Thyroid gland (tissue), 4 donors: ENCODE results near the gene PPCS.

ENCODE experiments used
- POLR2A ChIP-seq, 2 donors: fragments of 450-650 bp; IDR thresholded peaks; one replicate each; pipeline ENCODE4 v1.6.1; 2017; ENCODE audit warnings: antibody characterized with exemption in 2 of 2, mild to moderate bottlenecking in 2 of 2, moderate library complexity in 1 of 2
- TF ChIP-seq, protein P1 (sequence below), 6 experiments: fragments of 200-600 bp in 3 of 6; fragments of 450-650 bp in 3 of 6; sonication (generic) in 3 of 6; IDR thresholded peaks; one replicate each; pipeline ENCODE4 v1.5.1; 2016 to 2019; ENCODE audit warnings: antibody characterized with exemption in 6 of 6, mild to moderate bottlenecking in 2 of 6, inconsistent platforms in 1 of 6, moderate library complexity in 1 of 6

DNA sequence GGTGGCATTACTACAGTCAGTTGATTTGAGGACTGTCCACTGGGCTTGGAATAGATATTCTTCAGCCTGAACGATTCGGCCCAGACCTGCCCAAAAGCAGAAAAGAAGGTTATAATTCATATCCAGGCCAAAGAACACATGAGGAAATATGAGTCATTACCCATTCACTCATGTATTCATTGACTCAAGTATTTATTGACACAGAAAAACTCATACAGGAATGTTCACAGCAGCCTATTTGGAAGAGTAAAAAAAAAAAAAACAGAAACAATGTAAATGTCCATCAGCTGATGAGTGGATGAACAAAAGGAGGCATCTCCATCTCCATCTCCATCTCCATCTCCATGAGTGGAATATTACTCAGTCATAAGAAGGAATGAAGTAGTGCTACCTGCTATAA lies 16.4 kb upstream of the PPCS start:
- TF ChIP-seq, protein P1, sequence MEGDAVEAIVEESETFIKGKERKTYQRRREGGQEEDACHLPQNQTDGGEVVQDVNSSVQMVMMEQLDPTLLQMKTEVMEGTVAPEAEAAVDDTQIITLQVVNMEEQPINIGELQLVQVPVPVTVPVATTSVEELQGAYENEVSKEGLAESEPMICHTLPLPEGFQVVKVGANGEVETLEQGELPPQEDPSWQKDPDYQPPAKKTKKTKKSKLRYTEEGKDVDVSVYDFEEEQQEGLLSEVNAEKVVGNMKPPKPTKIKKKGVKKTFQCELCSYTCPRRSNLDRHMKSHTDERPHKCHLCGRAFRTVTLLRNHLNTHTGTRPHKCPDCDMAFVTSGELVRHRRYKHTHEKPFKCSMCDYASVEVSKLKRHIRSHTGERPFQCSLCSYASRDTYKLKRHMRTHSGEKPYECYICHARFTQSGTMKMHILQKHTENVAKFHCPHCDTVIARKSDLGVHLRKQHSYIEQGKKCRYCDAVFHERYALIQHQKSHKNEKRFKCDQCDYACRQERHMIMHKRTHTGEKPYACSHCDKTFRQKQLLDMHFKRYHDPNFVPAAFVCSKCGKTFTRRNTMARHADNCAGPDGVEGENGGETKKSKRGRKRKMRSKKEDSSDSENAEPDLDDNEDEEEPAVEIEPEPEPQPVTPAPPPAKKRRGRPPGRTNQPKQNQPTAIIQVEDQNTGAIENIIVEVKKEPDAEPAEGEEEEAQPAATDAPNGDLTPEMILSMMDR (IDR thresholded peaks at IDR 0.05), result no peak
- TF ChIP-seq POLR2A (IDR thresholded peaks at IDR 0.05), result no peak
